Adrenal gland (tissue), 12 donors: ENCODE measurements around the gene PRELID1. TPM values are rescaled to one million over a fixed set of nuclear protein-coding genes. Genes with fewer than 3 reads are reported as not detected.

ENCODE experiments used
- DNase-seq, 7 donors: peaks; one replicate each; pipeline ENCODE4 v3.0.0-alpha.2; 2019 to 2020
- H3K27ac ChIP-seq, 5 donors: fragments of 200-600 bp; sonication (generic) in 4 of 5; 1 replicate in 3 of 5; 2 replicates in 2 of 5; pipeline versions ENCODE4 v1.5.1 to v1.8.0; 2016 to 2020; ENCODE audit warnings: mild to moderate bottlenecking in 1 of 5
- H3K27me3 ChIP-seq: fragments of 200-600 bp; 2 replicates; pipeline ENCODE4 v1.8.0; 2021
- H3K36me3 ChIP-seq, 2 donors: fragments of 200-600 bp; replicated peaks in 1 of 2; 1 replicate in 1 of 2; 2 replicates in 1 of 2; pipeline versions ENCODE4 v1.5.1 to v1.8.0; 2018 to 2022
- H3K4me1 ChIP-seq, 2 donors: fragments of 200-600 bp; replicated peaks in 1 of 2; 1 replicate in 1 of 2; 2 replicates in 1 of 2; pipeline versions ENCODE4 v1.5.1 to v1.8.0; 2018 to 2021
- H3K4me3 ChIP-seq, 4 donors: fragments of 200-600 bp; sonication (generic) in 3 of 4; one replicate each; pipeline ENCODE4 v1.5.1; 2016 to 2018
- H3K9me3 ChIP-seq, 3 donors: fragments of 200-600 bp; sonication (generic) in 1 of 3; replicated peaks in 1 of 3; 1 replicate in 2 of 3; 2 replicates in 1 of 3; pipeline versions ENCODE4 v1.5.1 to v1.8.0; 2016 to 2021
- POLR2A ChIP-seq, 2 donors: fragments of 450-650 bp; IDR thresholded peaks; one replicate each; pipeline ENCODE4 v1.6.1; 2017; ENCODE audit warnings: antibody characterized with exemption in 2 of 2, mild to moderate bottlenecking in 2 of 2, moderate library complexity in 1 of 2
- WGBS, 4 donors: extraction: QIAGEN DNeasy Blood & Tissue Kit in 2 of 4; methylation state at CpG; one replicate each; pipeline versions ENCODE4 v1.1.5 to v1.1.7; 2013 to 2017; 5-methylcytosine and 5-hydroxymethylcytosine counted together
- intact Hi-C, 2 donors: fragments of 100-400 bp; cut with DNase I; formaldehyde crosslinking; loops; one replicate each; pipeline versions ENCODE4 v1.14.1 to v1.15.0; 2022 to 2023
- polyA plus RNA-seq, 3 donors: library from polyadenylated mRNA; stranded (reverse); fragments of 200-250 nt in 2 of 3; fragments of 350-450 nt in 1 of 3; fragmentation: Illumina TruSeq in 1 of 3; extraction: RNeasy Lipid Tissue Mini Kit (QIAGEN cat#74804) in 1 of 3; gene quantifications; one replicate each; pipeline ENCODE4 v1.2.3, GENCODE V29; 2013 to 2014
- total RNA-seq, 9 donors: library from RNA; depleted of rRNA in 4 of 9; stranded (reverse); fragments of >200 nt in 4 of 9; fragments of 120-200 nt in 1 of 9; fragmentation: NEBNext Ultra II Directional in 1 of 9; extraction: Animal tissue kit (Norgen Biotek cat#: 25700) in 1 of 9; gene quantifications; one replicate each; pipeline versions ENCODE4 v1.1.0 to v1.2.4, GENCODE V29; 2013 to 2023
- TF ChIP-seq, protein P1 (sequence below), 6 experiments: fragments of 450-650 bp in 4 of 6; fragments of 200-600 bp in 2 of 6; sonication (generic) in 1 of 6; IDR thresholded peaks; 1 replicate in 5 of 6; 2 replicates in 1 of 6; pipeline versions ENCODE4 v1.5.1 to v1.8.0; 2016 to 2021; ENCODE audit warnings: antibody characterized with exemption in 6 of 6, mild to moderate bottlenecking in 2 of 6, moderate library complexity in 1 of 6
- donor health status: healthy with polysubstance abuse.
- donor health status: Bipolar disorder and iron deficiency.
- donor health status: DM: yes; HTN: yes; CAD: no.
- donor health status: DM: no; HTN: no; CAD: no.
- donor health status: DM: no; HTN: no; CAD: no.
- donor health status: DM: yes; HTN: yes; CAD: no.

PRELID1 gene
- total and polyA plus RNA-seq, 12 donors = 52.3 to 217 (median 122) TPM

- no peak for DNase-seq
- H3K27me3 ChIP-seq = no peaks in the 10 kb centered on the region
- no peak overlapping the region for H3K4me3 ChIP-seq
- no peaks in the 10 kb centered on the region for H3K9me3 ChIP-seq
- TF ChIP-seq, protein P1, sequence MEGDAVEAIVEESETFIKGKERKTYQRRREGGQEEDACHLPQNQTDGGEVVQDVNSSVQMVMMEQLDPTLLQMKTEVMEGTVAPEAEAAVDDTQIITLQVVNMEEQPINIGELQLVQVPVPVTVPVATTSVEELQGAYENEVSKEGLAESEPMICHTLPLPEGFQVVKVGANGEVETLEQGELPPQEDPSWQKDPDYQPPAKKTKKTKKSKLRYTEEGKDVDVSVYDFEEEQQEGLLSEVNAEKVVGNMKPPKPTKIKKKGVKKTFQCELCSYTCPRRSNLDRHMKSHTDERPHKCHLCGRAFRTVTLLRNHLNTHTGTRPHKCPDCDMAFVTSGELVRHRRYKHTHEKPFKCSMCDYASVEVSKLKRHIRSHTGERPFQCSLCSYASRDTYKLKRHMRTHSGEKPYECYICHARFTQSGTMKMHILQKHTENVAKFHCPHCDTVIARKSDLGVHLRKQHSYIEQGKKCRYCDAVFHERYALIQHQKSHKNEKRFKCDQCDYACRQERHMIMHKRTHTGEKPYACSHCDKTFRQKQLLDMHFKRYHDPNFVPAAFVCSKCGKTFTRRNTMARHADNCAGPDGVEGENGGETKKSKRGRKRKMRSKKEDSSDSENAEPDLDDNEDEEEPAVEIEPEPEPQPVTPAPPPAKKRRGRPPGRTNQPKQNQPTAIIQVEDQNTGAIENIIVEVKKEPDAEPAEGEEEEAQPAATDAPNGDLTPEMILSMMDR (IDR thresholded peaks at IDR 0.05) = no peak
- TF ChIP-seq POLR2A (IDR thresholded peaks at IDR 0.05) = no peak
- no peak overlapping the region for H3K27ac ChIP-seq
- WGBS, 4 donors = 94 to 98% (median 97%) methylated on average over 7 of the region's 7 CpGs
- peaks cover 0 to 70% of the 10 kb centered on the region in 2 donors for H3K36me3 ChIP-seq
- intact Hi-C loops = no loop called here
- H3K4me1 ChIP-seq = peaks cover 0 to 5% of the 10 kb centered on the region in 2 donors
These were observed 34.2 kb upstream of the PRELID1 start for GRCh38 chr5:177269232-177269895.

DNA sequence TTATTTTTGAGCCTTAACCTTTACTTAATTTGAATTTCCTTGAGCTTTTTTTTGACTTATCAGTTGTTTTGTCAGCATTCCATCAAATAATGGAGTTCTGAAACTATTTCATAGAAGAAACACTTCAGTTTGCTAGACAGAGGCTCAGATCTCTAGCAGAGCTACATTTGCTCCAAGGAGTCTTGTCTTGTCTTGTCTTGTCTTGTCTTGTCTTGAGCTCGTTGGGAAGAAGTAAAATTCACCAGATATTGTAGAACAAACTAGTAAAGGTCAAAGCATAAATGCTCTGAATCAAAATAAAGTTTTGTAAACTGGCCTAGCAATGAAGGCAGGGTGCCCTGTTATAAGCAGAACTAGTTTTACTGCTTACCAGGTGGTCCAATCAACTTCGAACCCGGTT is 33.6 kb upstream of the PRELID1 start:
- DNase-seq = no peak
- no peak overlapping the region for H3K27ac ChIP-seq
- H3K4me3 ChIP-seq = no peak overlapping the region
- peaks cover 0 to 74% of the 10 kb centered on the region in 2 donors for H3K36me3 ChIP-seq
- TF ChIP-seq, protein P1 (IDR thresholded peaks at IDR 0.05) = no peak
- no peak for TF ChIP-seq POLR2A (IDR thresholded peaks at IDR 0.05)
- H3K27me3 ChIP-seq = no peaks in the 10 kb centered on the region
- intact Hi-C loops = loop anchor here in 1 of 2 donors (10.0 kb wide), 1 partner anchor 125 kb away; no protein-coding TSS in a partner anchor
- no peaks in the 10 kb centered on the region for H3K9me3 ChIP-seq
- peaks cover 0 to 5% of the 10 kb centered on the region in 2 donors for H3K4me1 ChIP-seq
- WGBS, 4 donors = 87 to 91% (median 91%) methylated on average over 3 of the region's 3 CpGs

DNA sequence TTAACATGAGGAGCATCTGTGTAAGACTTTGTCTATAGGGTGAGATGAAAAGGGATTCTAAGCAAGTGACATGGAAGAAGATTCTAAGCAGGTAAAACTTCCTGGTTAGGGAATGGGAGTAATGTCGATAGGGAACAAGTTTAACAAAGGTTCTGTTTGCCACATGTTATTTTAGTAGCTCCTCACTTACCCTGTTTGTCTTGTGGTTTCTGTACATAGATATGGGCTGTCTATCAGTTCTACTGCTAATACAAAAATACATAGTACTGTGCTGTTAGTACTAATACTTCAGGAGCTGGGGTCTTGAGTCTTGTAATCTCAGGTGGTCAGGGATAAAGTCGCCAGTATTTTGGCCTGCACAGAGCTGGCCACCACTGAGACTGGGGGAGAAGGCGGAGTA is 32.9 kb upstream of the PRELID1 start:
- WGBS, 4 donors = 91 to 98% (median 96%) methylated on average over 3 of the region's 3 CpGs
- H3K27me3 ChIP-seq = no peaks in the 10 kb centered on the region
- peaks cover 0 to 73% of the 10 kb centered on the region in 2 donors for H3K36me3 ChIP-seq
- no peaks in the 10 kb centered on the region for H3K9me3 ChIP-seq
- intact Hi-C loops = loop anchor here in 1 of 2 donors (10.0 kb wide), 1 partner anchor 126 kb away; no protein-coding TSS in a partner anchor
- H3K27ac ChIP-seq = no peak overlapping the region
- H3K4me1 ChIP-seq = peaks cover 0 to 5% of the 10 kb centered on the region in 2 donors
- no peak for DNase-seq
- H3K4me3 ChIP-seq = no peak overlapping the region
- TF ChIP-seq POLR2A (IDR thresholded peaks at IDR 0.05) = no peak
- TF ChIP-seq, protein P1 (IDR thresholded peaks at IDR 0.05) = no peak

DNA sequence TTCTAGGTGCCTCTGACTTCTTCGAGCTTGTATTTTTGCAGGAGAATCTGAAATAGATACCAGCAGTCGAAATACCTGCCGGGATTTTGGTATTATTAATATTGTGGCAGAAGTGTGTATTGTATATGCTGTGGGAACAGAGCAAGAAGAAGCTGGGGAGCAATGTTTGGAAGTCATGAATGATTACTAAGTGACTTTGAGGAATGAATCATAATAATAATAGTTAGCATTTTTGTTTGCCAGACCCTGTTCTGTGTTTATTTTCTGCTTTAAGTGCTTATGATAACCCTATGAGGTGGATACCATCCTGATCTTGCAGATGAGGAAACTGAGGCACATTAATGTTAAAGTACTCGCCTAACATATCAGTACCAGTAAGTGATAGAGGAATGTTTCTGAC is 32.5 kb upstream of the PRELID1 start:
- H3K4me1 ChIP-seq = peaks cover 0 to 5% of the 10 kb centered on the region in 2 donors
- no peak for TF ChIP-seq POLR2A (IDR thresholded peaks at IDR 0.05)
- TF ChIP-seq, protein P1 (IDR thresholded peaks at IDR 0.05) = no peak
- no peaks in the 10 kb centered on the region for H3K27me3 ChIP-seq
- no peaks in the 10 kb centered on the region for H3K9me3 ChIP-seq
- no peak overlapping the region for H3K27ac ChIP-seq
- 95 to 98% (median 96%) methylated on average over 4 of the region's 4 CpGs for WGBS, 4 donors
- DNase-seq = no peak
- peaks cover 0 to 73% of the 10 kb centered on the region in 2 donors for H3K36me3 ChIP-seq
- no peak overlapping the region for H3K4me3 ChIP-seq
- intact Hi-C loops = loop anchor here in 1 of 2 donors (10.0 kb wide), 1 partner anchor 126 kb away; no protein-coding TSS in a partner anchor
